HepG2 (cell line): Measurements from ENCODE around the gene M1AP.

Source experiments
- CC2D1A ChIP-seq: sonication (generic); formaldehyde crosslinking; IDR thresholded peaks from 2 replicates; pipeline ENCODE4 v1.8.1; 2023; ENCODE audit warnings: mild to moderate bottlenecking, missing genetic modification reagents
- FOXM1 ChIP-seq: sonication (generic); formaldehyde crosslinking; IDR thresholded peaks from 2 replicates; pipeline ENCODE4 v1.5.0; 2020; ENCODE audit warnings: missing genetic modification reagents
- IKZF4 ChIP-seq: sonication (generic); formaldehyde crosslinking; IDR thresholded peaks from 2 replicates; pipeline ENCODE4 v1.5.1; 2020; ENCODE audit warnings: borderline replicate concordance, mild to moderate bottlenecking, low read depth, missing genetic modification reagents; ENCODE audit errors: not compliant biosample characterization
- POLR2AphosphoS5 ChIP-seq: IDR thresholded peaks from 2 replicates; pipeline ENCODE4 v1.6.1; 2012; ENCODE audit warnings: low read depth, low read length
- RFXAP ChIP-seq: sonication (generic); formaldehyde crosslinking; IDR thresholded peaks from 2 replicates; pipeline ENCODE4 v1.4.0; 2020; ENCODE audit warnings: missing genetic modification reagents, borderline replicate concordance
- SP1 ChIP-seq, 2 experiments: fragments of 450-650 bp in 1 of 2; sonication (generic) in 1 of 2; formaldehyde crosslinking in 1 of 2; IDR thresholded peaks; 2 replicates each; pipeline versions ENCODE4 v1.4.0 to v1.6.1; 2016 to 2020; ENCODE audit warnings: missing genetic modification reagents in 1 of 2
- ZNF138 ChIP-seq: sonication (generic); formaldehyde crosslinking; IDR thresholded peaks from 2 replicates; pipeline ENCODE4 v1.5.0; 2020; ENCODE audit warnings: mild to moderate bottlenecking, low read depth, missing genetic modification reagents
- ZNF512 ChIP-seq: sonication (generic); formaldehyde crosslinking; IDR thresholded peaks from 2 replicates; pipeline ENCODE4 v1.4.0; 2020; ENCODE audit warnings: mild to moderate bottlenecking, missing genetic modification reagents
- TF ChIP-seq, protein P1 (sequence below): sonication (generic); formaldehyde crosslinking; IDR thresholded peaks from 2 replicates; pipeline ENCODE4 v1.5.0; 2020; ENCODE audit warnings: mild to moderate bottlenecking, missing genetic modification reagents, moderate library complexity

DNA sequence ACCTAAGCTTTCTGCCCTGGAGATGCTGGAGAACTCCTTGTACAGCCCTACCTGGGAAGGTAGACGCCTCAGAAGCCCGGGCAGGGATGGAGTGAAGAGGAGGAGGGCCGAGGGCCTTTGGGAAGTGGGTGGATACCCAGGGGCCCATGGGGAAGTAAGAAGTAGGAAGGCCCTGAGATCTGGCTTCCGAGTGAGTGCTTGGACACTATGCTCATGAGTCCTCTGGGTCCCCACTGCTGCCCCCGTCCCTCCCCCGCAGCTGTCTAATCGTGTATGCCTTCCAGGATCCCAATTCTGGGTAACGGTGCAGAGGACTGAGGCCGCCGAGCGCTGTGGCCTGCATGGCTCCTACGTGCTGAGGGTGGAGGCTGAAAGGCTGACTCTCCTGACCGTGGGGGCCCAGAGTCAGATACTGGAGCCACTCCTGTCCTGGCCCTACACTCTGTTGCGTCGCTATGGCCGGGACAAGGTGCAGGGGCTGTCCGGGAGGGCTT is 92.5 kb downstream of the M1AP start:
- no peak for TF ChIP-seq ZNF138 (CRISPR knock-in tag)
- no peak for TF ChIP-seq RFXAP (CRISPR knock-in tag)
- TF ChIP-seq IKZF4 (CRISPR knock-in tag) = no peak
- no peak for TF ChIP-seq FOXM1 (CRISPR knock-in tag)
- TF ChIP-seq, protein P1, sequence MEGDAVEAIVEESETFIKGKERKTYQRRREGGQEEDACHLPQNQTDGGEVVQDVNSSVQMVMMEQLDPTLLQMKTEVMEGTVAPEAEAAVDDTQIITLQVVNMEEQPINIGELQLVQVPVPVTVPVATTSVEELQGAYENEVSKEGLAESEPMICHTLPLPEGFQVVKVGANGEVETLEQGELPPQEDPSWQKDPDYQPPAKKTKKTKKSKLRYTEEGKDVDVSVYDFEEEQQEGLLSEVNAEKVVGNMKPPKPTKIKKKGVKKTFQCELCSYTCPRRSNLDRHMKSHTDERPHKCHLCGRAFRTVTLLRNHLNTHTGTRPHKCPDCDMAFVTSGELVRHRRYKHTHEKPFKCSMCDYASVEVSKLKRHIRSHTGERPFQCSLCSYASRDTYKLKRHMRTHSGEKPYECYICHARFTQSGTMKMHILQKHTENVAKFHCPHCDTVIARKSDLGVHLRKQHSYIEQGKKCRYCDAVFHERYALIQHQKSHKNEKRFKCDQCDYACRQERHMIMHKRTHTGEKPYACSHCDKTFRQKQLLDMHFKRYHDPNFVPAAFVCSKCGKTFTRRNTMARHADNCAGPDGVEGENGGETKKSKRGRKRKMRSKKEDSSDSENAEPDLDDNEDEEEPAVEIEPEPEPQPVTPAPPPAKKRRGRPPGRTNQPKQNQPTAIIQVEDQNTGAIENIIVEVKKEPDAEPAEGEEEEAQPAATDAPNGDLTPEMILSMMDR (CRISPR knock-in tag) = no peak
- no peak for TF ChIP-seq POLR2AphosphoS5
- no peak for TF ChIP-seq SP1 (IDR thresholded peaks at IDR 0.05)
- no peak for TF ChIP-seq SP1 (CRISPR knock-in tag; IDR thresholded peaks at IDR 0.05)
- no peak for TF ChIP-seq CC2D1A (CRISPR knock-in tag)
- TF ChIP-seq ZNF512 (CRISPR knock-in tag) = no peak
